Mesenchymal stem cell (in vitro differentiated cells and primary cell): ENCODE data around the gene MYO1E.
A peak's percentile ranks its signal among the peaks of the same experiment; 100 is the strongest.

ENCODE experiments used
- DNase-seq: peaks from one replicate; pipeline ENCODE4 v3.0.0-alpha.2; 2013
- H2AFZ ChIP-seq: one replicate; pipeline ENCODE4 v1.6.1; 2013; ENCODE audit warnings: low read depth, mild to moderate bottlenecking, control low read depth, inconsistent platforms, low read length, moderate library complexity
- H2AK5ac ChIP-seq: 2 replicates; pipeline ENCODE4 v1.6.1; 2013; ENCODE audit warnings: low read length, moderate library complexity, mild to moderate bottlenecking, inconsistent platforms; ENCODE audit not compliant: severe bottlenecking
- H2BK120ac ChIP-seq: one replicate; pipeline ENCODE4 v1.6.1; 2013; ENCODE audit warnings: low read depth, mild to moderate bottlenecking, inconsistent platforms, low read length, moderate library complexity
- H2BK12ac ChIP-seq, 2 experiments: one replicate each; pipeline ENCODE4 v1.6.1; 2013; ENCODE audit warnings: inconsistent platforms in 2 of 2, low read length in 2 of 2, mild to moderate bottlenecking in 2 of 2, moderate library complexity in 2 of 2, control low read depth in 1 of 2
- H2BK15ac ChIP-seq: one replicate; pipeline ENCODE4 v1.6.1; 2013; ENCODE audit warnings: mild to moderate bottlenecking, low read depth, inconsistent platforms; ENCODE audit not compliant: poor library complexity, severe bottlenecking
- H2BK5ac ChIP-seq: 2 replicates; pipeline ENCODE4 v1.6.1; 2013; ENCODE audit warnings: low read depth, mild to moderate bottlenecking, low read length, control low read depth, inconsistent platforms; ENCODE audit not compliant: poor library complexity, severe bottlenecking
- H3K14ac ChIP-seq, 2 experiments: one replicate each; pipeline ENCODE4 v1.6.1; 2013; ENCODE audit warnings: inconsistent platforms in 2 of 2, low read length in 2 of 2, control low read depth in 1 of 2, mild to moderate bottlenecking in 1 of 2, moderate library complexity in 1 of 2
- H3K18ac ChIP-seq, 2 experiments: one replicate each; pipeline ENCODE4 v1.6.1; 2013; ENCODE audit warnings: inconsistent platforms in 2 of 2, low read length in 2 of 2, control low read depth in 1 of 2, low read depth in 1 of 2, mild to moderate bottlenecking in 1 of 2
- H3K23ac ChIP-seq, 2 experiments: one replicate each; pipeline ENCODE4 v1.6.1; 2013; ENCODE audit warnings: inconsistent platforms in 2 of 2, low read length in 2 of 2, mild to moderate bottlenecking in 2 of 2, moderate library complexity in 2 of 2, control low read depth in 1 of 2
- H3K27ac ChIP-seq: 2 replicates; pipeline ENCODE4 v1.5.1; 2013; ENCODE audit warnings: mild to moderate bottlenecking, moderate library complexity, low read length, control low read depth, inconsistent platforms; ENCODE audit not compliant: poor library complexity, severe bottlenecking
- H3K27me3 ChIP-seq, 2 experiments: 2 replicates each; pipeline versions ENCODE4 v1.6.1 to v1.7.0; 2013; ENCODE audit warnings: low read length in 2 of 2, mild to moderate bottlenecking in 2 of 2, moderate library complexity in 2 of 2, control low read depth in 1 of 2, inconsistent platforms in 1 of 2; ENCODE audit not compliant: control insufficient read depth in 1 of 2, insufficient read depth in 1 of 2
- H3K36me3 ChIP-seq, 2 experiments: 2 replicates each; pipeline versions ENCODE4 v1.6.1 to v1.7.0; 2013; ENCODE audit warnings: low read length in 2 of 2, control low read depth in 1 of 2, inconsistent platforms in 1 of 2, low read depth in 1 of 2, mild to moderate bottlenecking in 1 of 2; ENCODE audit not compliant: insufficient read depth in 2 of 2, control insufficient read depth in 1 of 2
- H3K4ac ChIP-seq, 2 experiments: one replicate each; pipeline ENCODE4 v1.6.1; 2013; ENCODE audit warnings: inconsistent platforms in 2 of 2, low read length in 2 of 2, mild to moderate bottlenecking in 2 of 2, moderate library complexity in 2 of 2, control low read depth in 1 of 2, low read depth in 1 of 2
- H3K4me1 ChIP-seq: 2 replicates; pipeline ENCODE4 v1.6.1; 2013; ENCODE audit warnings: low read depth, low read length, control low read depth; ENCODE audit not compliant: control insufficient read depth, insufficient read depth
- H3K4me2 ChIP-seq: 2 replicates; pipeline ENCODE4 v1.6.1; 2013; ENCODE audit warnings: low read length, mild to moderate bottlenecking, inconsistent platforms; ENCODE audit not compliant: poor library complexity, severe bottlenecking
- H3K4me3 ChIP-seq, 2 experiments: 2 replicates each; pipeline versions ENCODE4 v1.5.1 to v1.7.0; 2013; ENCODE audit warnings: low read length in 2 of 2, mild to moderate bottlenecking in 2 of 2, control low read depth in 1 of 2, low read depth in 1 of 2; ENCODE audit not compliant: insufficient read depth in 1 of 2
- H3K79me1 ChIP-seq: replicated peaks from 2 replicates; pipeline ENCODE4 v1.6.1; 2013; ENCODE audit warnings: mild to moderate bottlenecking, control low read depth, low read length, inconsistent platforms; ENCODE audit not compliant: poor library complexity, severe bottlenecking
- H3K9ac ChIP-seq: 2 replicates; pipeline ENCODE4 v1.7.0; 2013; ENCODE audit warnings: mild to moderate bottlenecking, low read length, moderate library complexity
- H3K9me3 ChIP-seq: 2 replicates; pipeline ENCODE4 v1.7.0; 2013; ENCODE audit warnings: mild to moderate bottlenecking, low read length; ENCODE audit not compliant: control insufficient read depth
- H4K8ac ChIP-seq: one replicate; pipeline ENCODE4 v1.6.1; 2013; ENCODE audit warnings: inconsistent platforms, mild to moderate bottlenecking, low read length, moderate library complexity
- H4K91ac ChIP-seq: one replicate; pipeline ENCODE4 v1.6.1; 2013; ENCODE audit warnings: mild to moderate bottlenecking, low read length, inconsistent platforms
- WGBS: methylation state at CpG from one replicate; pipeline ENCODE4 v1.1.7; 2013; ENCODE audit warnings: mixed read lengths; 5-methylcytosine and 5-hydroxymethylcytosine counted together

Gene MYO1E

DNA sequence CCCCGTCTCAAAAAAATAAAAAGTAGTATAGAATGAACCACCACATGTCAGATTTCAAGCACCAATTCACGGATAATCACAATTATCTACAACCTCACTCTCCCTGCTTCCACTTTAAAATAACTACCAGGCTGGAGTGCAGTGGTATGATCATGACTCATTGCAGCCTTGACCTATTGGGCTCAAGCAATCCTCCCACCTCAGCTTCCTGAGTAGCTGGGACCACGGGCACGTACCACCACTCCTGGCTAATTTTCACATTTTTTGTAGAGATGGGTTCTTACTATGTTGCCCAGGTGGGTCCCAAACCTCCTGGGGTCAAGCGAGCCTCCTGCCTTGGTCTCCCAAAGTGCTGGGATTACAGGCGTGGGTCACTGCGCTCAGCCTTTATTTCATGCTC is 204.1 kb downstream of the MYO1E start:
- peaks cover 34 to 78% of the 10 kb centered on the region in 2 experiments for H3K36me3 ChIP-seq
- H3K27ac ChIP-seq, result peak overlapping the region; percentile 94
- H3K79me1 ChIP-seq, result peaks cover 20% of the 10 kb centered on the region
- H3K14ac ChIP-seq, result no peak overlapping the region
- H4K91ac ChIP-seq, result peak overlapping the region; percentile 53
- H2BK12ac ChIP-seq, result peak overlapping the region; percentile 57 to 62
- no peaks in the 10 kb centered on the region for H3K27me3 ChIP-seq
- peak overlapping the region; percentile 82 for H3K18ac ChIP-seq
- no peak overlapping the region for H3K23ac ChIP-seq
- peak overlapping the region; percentile 89 for H3K9ac ChIP-seq
- H3K4ac ChIP-seq, result peak overlapping the region; percentile 51 to 73
- no peaks in the 10 kb centered on the region for H3K9me3 ChIP-seq
- 25% methylated on average over 3 of the region's 7 CpGs for WGBS
- peak; percentile 79 for DNase-seq
- H2BK5ac ChIP-seq, result peak overlapping the region; percentile 82
- H4K8ac ChIP-seq, result peak overlapping the region; percentile 77
- H3K4me3 ChIP-seq, result no peak overlapping the region
- H3K4me1 ChIP-seq, result peaks cover 19% of the 10 kb centered on the region
- no peak overlapping the region for H3K4me2 ChIP-seq
- H2AK5ac ChIP-seq, result peak overlapping the region; percentile 47
- H2AFZ ChIP-seq, result no peak overlapping the region
- peak overlapping the region; percentile 69 for H2BK120ac ChIP-seq
- peak overlapping the region; percentile 12 for H2BK15ac ChIP-seq

DNA sequence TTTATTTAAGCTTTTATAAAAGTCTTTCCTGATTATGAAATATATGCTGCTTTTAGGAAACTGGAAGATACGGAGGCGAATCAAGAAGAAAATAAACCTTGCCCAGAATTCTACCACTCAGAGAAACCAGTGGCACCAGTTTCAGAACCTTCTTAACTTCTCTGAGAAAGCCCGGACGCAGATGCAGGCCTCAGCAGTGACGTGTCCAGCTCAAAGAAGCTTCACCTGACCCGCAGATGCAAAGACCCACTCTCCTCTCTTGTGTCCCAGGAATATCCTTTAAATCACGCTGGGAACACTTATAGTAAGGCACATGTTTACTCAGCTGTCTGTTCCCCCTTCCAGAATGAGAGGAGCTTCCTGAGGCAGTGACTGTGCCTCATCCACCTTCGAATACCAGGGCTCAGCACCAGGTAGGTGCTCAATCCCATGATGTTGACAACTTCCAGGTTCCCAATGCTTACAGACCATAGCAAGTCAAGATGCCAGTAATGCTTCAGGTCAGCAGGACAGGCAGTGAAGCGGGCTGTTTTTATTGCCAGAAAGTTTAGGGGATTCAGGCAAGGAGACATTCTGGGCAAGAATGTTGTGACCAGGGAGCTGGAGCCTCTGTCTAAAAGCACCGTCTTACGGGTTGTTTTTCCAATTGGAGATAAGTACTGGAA is 205.9 kb downstream of the MYO1E start:
- H2BK5ac ChIP-seq, result no peak overlapping the region
- H3K36me3 ChIP-seq, result peaks cover 34 to 79% of the 10 kb centered on the region in 2 experiments
- H3K18ac ChIP-seq, result peak overlapping the region; percentile 23 to 96
- peak overlapping the region; percentile 0 for H4K8ac ChIP-seq
- no peak overlapping the region for H4K91ac ChIP-seq
- H2BK15ac ChIP-seq, result no peak overlapping the region
- peak overlapping the region; percentile 22 to 73 for H2BK12ac ChIP-seq
- peaks cover 16% of the 10 kb centered on the region for H3K79me1 ChIP-seq
- no peak overlapping the region for H3K4me3 ChIP-seq
- H3K27ac ChIP-seq, result peak overlapping the region; percentile 10
- H3K9ac ChIP-seq, result peak overlapping the region; percentile 52
- H3K4me2 ChIP-seq, result no peak overlapping the region
- H3K14ac ChIP-seq, result peak overlapping the region in 1 of 2 experiments; percentile 73
- H3K9me3 ChIP-seq, result no peaks in the 10 kb centered on the region
- no peak overlapping the region for H2BK120ac ChIP-seq
- H2AK5ac ChIP-seq, result peak overlapping the region; percentile 51
- peaks cover 19% of the 10 kb centered on the region for H3K4me1 ChIP-seq
- no peak for DNase-seq
- peak overlapping the region; percentile 41 to 96 for H3K4ac ChIP-seq
- no peak overlapping the region for H2AFZ ChIP-seq
- H3K23ac ChIP-seq, result no peak overlapping the region
- WGBS, result 75% methylated on average over 10 of the region's 11 CpGs
- H3K27me3 ChIP-seq, result no peaks in the 10 kb centered on the region

DNA sequence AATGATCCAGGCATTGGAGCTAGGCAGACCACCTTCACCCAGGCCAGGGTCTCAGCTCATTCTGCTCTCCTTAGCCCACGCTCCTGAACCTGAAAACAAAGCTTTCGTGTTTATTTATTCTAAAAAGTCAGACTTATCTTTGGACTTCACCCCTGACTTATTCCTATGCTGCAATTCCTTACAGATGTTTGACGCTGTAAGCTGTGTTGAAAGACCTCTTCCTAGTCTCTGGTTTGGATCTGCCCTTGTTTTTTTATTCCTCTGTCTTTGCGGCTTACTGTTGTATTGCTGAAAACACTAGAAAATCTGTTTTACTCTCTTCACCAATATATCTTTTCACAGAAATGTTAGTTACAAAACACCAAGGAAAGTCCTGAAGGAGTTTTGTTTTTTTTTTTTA is 206.5 kb downstream of the MYO1E start:
- Histone ChIP-seq H2BK12ac (peak overlapping the region in 1 of 2 experiments; percentile 45), H2AFZ (no peak overlapping the region), H3K27ac (peak overlapping the region; percentile 19), H4K8ac (no peak overlapping the region), H3K4me3 (no peak overlapping the region), H3K9me3 (no peaks in the 10 kb centered on the region), H2AK5ac (peak overlapping the region; percentile 54), H3K9ac (peak overlapping the region; percentile 52), H2BK15ac (no peak overlapping the region), H3K23ac (no peak overlapping the region), H3K36me3 (peaks cover 33 to 79% of the 10 kb centered on the region in 2 experiments), H3K4ac (peak overlapping the region; percentile 13 to 29), H3K79me1 (peaks cover 15% of the 10 kb centered on the region), H3K18ac (peak overlapping the region in 1 of 2 experiments; percentile 40), H3K4me1 (peaks cover 18% of the 10 kb centered on the region), H3K4me2 (no peak overlapping the region), H2BK120ac (no peak overlapping the region), H3K14ac (no peak overlapping the region), H4K91ac (no peak overlapping the region), H3K27me3 (no peaks in the 10 kb centered on the region), H2BK5ac (peak overlapping the region; percentile 11)
- WGBS, result 71% methylated on average over 4 of the region's 4 CpGs
- peak; percentile 64 for DNase-seq

DNA sequence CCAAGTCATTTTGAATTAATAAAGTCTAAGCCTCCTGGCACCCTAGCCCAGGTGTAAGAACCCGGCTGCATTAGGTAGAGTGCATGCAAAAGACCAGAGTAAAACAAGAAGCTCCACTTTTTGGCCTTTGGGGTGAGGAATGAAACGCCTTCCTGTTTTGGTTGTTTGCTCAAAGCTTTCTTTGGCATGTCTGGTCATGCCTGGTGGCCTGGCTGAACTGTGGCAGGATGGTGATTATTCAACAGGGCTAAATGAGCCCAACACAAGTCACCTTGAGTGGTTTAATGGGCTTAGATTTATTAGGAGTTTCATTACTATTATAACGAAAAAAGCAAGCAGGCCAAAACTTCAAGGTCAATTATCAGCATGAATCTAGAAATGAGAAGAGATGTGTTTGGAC is 206.9 kb downstream of the MYO1E start:
- WGBS, result 86% methylated on average over 3 of the region's 3 CpGs
- peak overlapping the region; percentile 52 to 54 for H3K4ac ChIP-seq

More for the DNA sequence above, 206.9 kb downstream of the MYO1E start:
- H2AK5ac ChIP-seq, result peak overlapping the region; percentile 54
- H3K36me3 ChIP-seq, result peaks cover 33 to 80% of the 10 kb centered on the region in 2 experiments
- no peak overlapping the region for H3K14ac ChIP-seq
- no peak overlapping the region for H2BK15ac ChIP-seq
- H2BK12ac ChIP-seq, result peak overlapping the region; percentile 15 to 45
- H4K8ac ChIP-seq, result peak overlapping the region; percentile 40
- H3K27ac ChIP-seq, result peak overlapping the region; percentile 19
- no peak overlapping the region for H2BK120ac ChIP-seq
- H3K4me1 ChIP-seq, result peaks cover 16% of the 10 kb centered on the region
- peak overlapping the region; percentile 11 for H2BK5ac ChIP-seq
- no peak overlapping the region for H3K4me2 ChIP-seq
- no peak for DNase-seq
- no peaks in the 10 kb centered on the region for H3K9me3 ChIP-seq
- H3K18ac ChIP-seq, result peak overlapping the region; percentile 40 to 89
- H3K79me1 ChIP-seq, result peaks cover 18% of the 10 kb centered on the region
- no peak overlapping the region for H3K4me3 ChIP-seq
- H2AFZ ChIP-seq, result no peak overlapping the region
- H4K91ac ChIP-seq, result no peak overlapping the region
- peak overlapping the region; percentile 52 for H3K9ac ChIP-seq
- no peaks in the 10 kb centered on the region for H3K27me3 ChIP-seq
- no peak overlapping the region for H3K23ac ChIP-seq
